Activated T-cell treated with anti-CD3 and anti-CD28 coated beads, Interleukin-2, amount 50 U/mL, for 24 hours (primary cell): ENCODE results near the gene RANBP3.

Source experiments
- DNase-seq: peaks from one replicate; pipeline ENCODE4 v3.0.0-alpha.2; 2020
- H3K27ac Mint-ChIP-seq: 2 replicates; pipeline ENCODE4 v1.8.0; 2020; ENCODE audit warnings: mild to moderate bottlenecking, mixed read lengths
- H3K27me3 Mint-ChIP-seq: 2 replicates; pipeline ENCODE4 v1.8.0; 2020; ENCODE audit warnings: mixed read lengths
- H3K36me3 Mint-ChIP-seq: 2 replicates; pipeline ENCODE4 v1.8.0; 2020; ENCODE audit warnings: low read depth, mixed read lengths
- H3K4me1 Mint-ChIP-seq: 2 replicates; pipeline ENCODE4 v1.8.0; 2020; ENCODE audit warnings: low read depth, mixed read lengths
- H3K4me3 Mint-ChIP-seq: 2 replicates; pipeline ENCODE4 v1.8.0; 2020; ENCODE audit warnings: mild to moderate bottlenecking, moderate library complexity, mixed read lengths
- H3K9me3 Mint-ChIP-seq: 2 replicates; pipeline ENCODE4 v1.8.0; 2020; ENCODE audit warnings: mixed read lengths

Gene RANBP3

GRCh38 chr19:5929179-5929578 is 48.8 kb downstream of the RANBP3 start:
- Mint-ChIP-seq H3K4me1 (no peaks in the 10 kb centered on the region), H3K27me3 (no peaks in the 10 kb centered on the region), H3K27ac (no peak overlapping the region), H3K9me3 (no peaks in the 10 kb centered on the region), H3K4me3 (no peak overlapping the region), H3K36me3 (peaks cover 95% of the 10 kb centered on the region)
- DNase-seq: no peak

- Mint-ChIP-seq H3K9me3 (no peaks in the 10 kb centered on the region), H3K36me3 (peaks cover 99% of the 10 kb centered on the region), H3K27ac (peak overlapping the region; percentile 26), H3K4me1 (no peaks in the 10 kb centered on the region), H3K4me3 (no peak overlapping the region), H3K27me3 (no peaks in the 10 kb centered on the region)
- no peak for DNase-seq
Measured at GRCh38 chr19:5927441-5927821, 50.5 kb downstream of the RANBP3 start.

- H3K9me3 Mint-ChIP-seq: no peaks in the 10 kb centered on the region
- H3K27ac Mint-ChIP-seq: no peak overlapping the region
- peaks cover 99% of the 10 kb centered on the region for H3K36me3 Mint-ChIP-seq
- DNase-seq: no peak
- H3K4me3 Mint-ChIP-seq: no peak overlapping the region
- H3K4me1 Mint-ChIP-seq: no peaks in the 10 kb centered on the region
- H3K27me3 Mint-ChIP-seq: no peaks in the 10 kb centered on the region
Measured at GRCh38 chr19:5926641-5927440, 51.1 kb downstream of the RANBP3 start.

- no peak overlapping the region for H3K4me3 Mint-ChIP-seq
- no peaks in the 10 kb centered on the region for H3K27me3 Mint-ChIP-seq
- H3K9me3 Mint-ChIP-seq: no peaks in the 10 kb centered on the region
- no peaks in the 10 kb centered on the region for H3K4me1 Mint-ChIP-seq
- no peak overlapping the region for H3K27ac Mint-ChIP-seq
- H3K36me3 Mint-ChIP-seq: peaks cover 99% of the 10 kb centered on the region
- no peak for DNase-seq
Measured at GRCh38 chr19:5925830-5926427, 52.0 kb downstream of the RANBP3 start.

GRCh38 chr19:5923356-5923755 is 54.6 kb downstream of the RANBP3 start:
- no peak for DNase-seq
- no peak overlapping the region for H3K4me3 Mint-ChIP-seq
- peaks cover 98% of the 10 kb centered on the region for H3K36me3 Mint-ChIP-seq
- H3K27me3 Mint-ChIP-seq: no peaks in the 10 kb centered on the region
- peak overlapping the region; percentile 3 for H3K27ac Mint-ChIP-seq
- H3K4me1 Mint-ChIP-seq: no peaks in the 10 kb centered on the region
- no peaks in the 10 kb centered on the region for H3K9me3 Mint-ChIP-seq

- no peaks in the 10 kb centered on the region for H3K27me3 Mint-ChIP-seq
- peaks cover 94% of the 10 kb centered on the region for H3K36me3 Mint-ChIP-seq
- no peaks in the 10 kb centered on the region for H3K9me3 Mint-ChIP-seq
- DNase-seq: no peak
- no peaks in the 10 kb centered on the region for H3K4me1 Mint-ChIP-seq
- H3K27ac Mint-ChIP-seq: no peak overlapping the region
- no peak overlapping the region for H3K4me3 Mint-ChIP-seq
Measured at GRCh38 chr19:5922161-5922545, 55.8 kb downstream of the RANBP3 start.

GRCh38 chr19:5921516-5922160 is 56.3 kb downstream of the RANBP3 start:
- H3K9me3 Mint-ChIP-seq: no peaks in the 10 kb centered on the region
- peaks cover 94% of the 10 kb centered on the region for H3K36me3 Mint-ChIP-seq
- no peak for DNase-seq
- H3K27ac Mint-ChIP-seq: peak overlapping the region; percentile 44
- no peak overlapping the region for H3K4me3 Mint-ChIP-seq
- H3K4me1 Mint-ChIP-seq: no peaks in the 10 kb centered on the region
- H3K27me3 Mint-ChIP-seq: no peaks in the 10 kb centered on the region

- Mint-ChIP-seq H3K27ac (peak overlapping the region; percentile 18), H3K4me1 (no peaks in the 10 kb centered on the region), H3K4me3 (no peak overlapping the region), H3K36me3 (peaks cover 89% of the 10 kb centered on the region), H3K9me3 (no peaks in the 10 kb centered on the region), H3K27me3 (no peaks in the 10 kb centered on the region)
- DNase-seq: no peak
Measured at GRCh38 chr19:5918463-5919079, 59.4 kb downstream of the RANBP3 start.

- H3K27ac Mint-ChIP-seq: no peak overlapping the region
- no peaks in the 10 kb centered on the region for H3K27me3 Mint-ChIP-seq
- no peak for DNase-seq
- no peaks in the 10 kb centered on the region for H3K9me3 Mint-ChIP-seq
- H3K36me3 Mint-ChIP-seq: peaks cover 86% of the 10 kb centered on the region
- H3K4me1 Mint-ChIP-seq: no peaks in the 10 kb centered on the region
- no peak overlapping the region for H3K4me3 Mint-ChIP-seq
Measured at GRCh38 chr19:5917431-5918107, 60.4 kb downstream of the RANBP3 start.

GRCh38 chr19:5916181-5916708 is 61.7 kb downstream of the RANBP3 start:
- no peaks in the 10 kb centered on the region for H3K27me3 Mint-ChIP-seq
- H3K4me3 Mint-ChIP-seq: no peak overlapping the region
- H3K36me3 Mint-ChIP-seq: peaks cover 77% of the 10 kb centered on the region
- no peaks in the 10 kb centered on the region for H3K9me3 Mint-ChIP-seq
- no peak for DNase-seq
- H3K4me1 Mint-ChIP-seq: no peaks in the 10 kb centered on the region
- peak overlapping the region; percentile 57 for H3K27ac Mint-ChIP-seq

- Mint-ChIP-seq H3K27me3 (no peaks in the 10 kb centered on the region), H3K4me3 (no peak overlapping the region), H3K27ac (no peak overlapping the region), H3K9me3 (no peaks in the 10 kb centered on the region), H3K36me3 (peaks cover 75% of the 10 kb centered on the region), H3K4me1 (no peaks in the 10 kb centered on the region)
- DNase-seq: no peak
Measured at GRCh38 chr19:5915782-5916165, 62.2 kb downstream of the RANBP3 start.

GRCh38 chr19:5914946-5915781 is 62.8 kb downstream of the RANBP3 start:
- H3K4me3 Mint-ChIP-seq: no peak overlapping the region
- H3K9me3 Mint-ChIP-seq: no peaks in the 10 kb centered on the region
- no peak overlapping the region for H3K27ac Mint-ChIP-seq
- no peaks in the 10 kb centered on the region for H3K27me3 Mint-ChIP-seq
- no peaks in the 10 kb centered on the region for H3K4me1 Mint-ChIP-seq
- H3K36me3 Mint-ChIP-seq: peaks cover 74% of the 10 kb centered on the region
- DNase-seq: no peak

GRCh38 chr19:5914358-5914774 is 63.6 kb downstream of the RANBP3 start:
- H3K27me3 Mint-ChIP-seq: no peaks in the 10 kb centered on the region
- DNase-seq: no peak
- H3K9me3 Mint-ChIP-seq: no peaks in the 10 kb centered on the region
- H3K4me1 Mint-ChIP-seq: no peaks in the 10 kb centered on the region
- H3K4me3 Mint-ChIP-seq: no peak overlapping the region
- peak overlapping the region; percentile 29 for H3K27ac Mint-ChIP-seq
- peaks cover 74% of the 10 kb centered on the region for H3K36me3 Mint-ChIP-seq
